ENCODE results near the gene DHRS7B.
A peak's percentile ranks its signal among the peaks of the same experiment; 100 is the strongest.

DHRS7B gene

DNA sequence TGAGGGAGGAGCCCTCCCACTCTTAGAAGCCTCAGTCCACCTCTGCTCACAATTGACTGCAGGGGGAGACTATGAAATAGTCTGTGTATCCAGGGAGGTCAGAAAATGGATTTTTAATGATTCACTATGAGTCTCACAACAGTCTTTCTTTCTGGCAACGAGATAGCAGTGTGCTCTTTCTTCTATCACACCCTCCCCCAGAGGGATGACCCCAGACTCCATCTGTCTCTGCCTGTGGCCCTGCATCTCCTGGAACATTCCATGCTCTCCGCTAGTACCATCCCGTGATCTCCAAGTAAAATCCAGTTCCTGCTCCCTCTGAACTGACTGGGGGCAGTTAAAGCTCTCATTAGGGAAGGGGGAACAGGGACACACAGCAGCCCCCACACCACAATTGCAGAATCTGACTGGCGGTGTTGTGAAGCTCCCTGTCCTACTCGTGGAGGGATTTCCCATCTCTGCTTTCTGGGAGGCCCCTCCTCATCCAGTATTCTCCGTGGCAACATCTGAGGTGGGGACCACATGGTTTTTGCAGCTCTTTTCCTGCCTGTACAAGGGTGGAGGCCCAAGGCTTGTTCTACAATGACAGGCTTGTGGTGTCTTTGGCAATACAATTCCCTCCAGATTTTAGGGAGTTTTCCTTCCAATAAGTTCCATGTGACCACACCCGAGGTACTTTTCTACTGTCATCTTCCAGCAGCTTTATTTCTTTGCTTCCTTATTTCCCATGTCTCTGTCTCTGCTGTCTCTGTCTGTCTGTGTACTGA lies 107.0 kb downstream of the DHRS7B start:
- TF ChIP-seq, protein P1, sequence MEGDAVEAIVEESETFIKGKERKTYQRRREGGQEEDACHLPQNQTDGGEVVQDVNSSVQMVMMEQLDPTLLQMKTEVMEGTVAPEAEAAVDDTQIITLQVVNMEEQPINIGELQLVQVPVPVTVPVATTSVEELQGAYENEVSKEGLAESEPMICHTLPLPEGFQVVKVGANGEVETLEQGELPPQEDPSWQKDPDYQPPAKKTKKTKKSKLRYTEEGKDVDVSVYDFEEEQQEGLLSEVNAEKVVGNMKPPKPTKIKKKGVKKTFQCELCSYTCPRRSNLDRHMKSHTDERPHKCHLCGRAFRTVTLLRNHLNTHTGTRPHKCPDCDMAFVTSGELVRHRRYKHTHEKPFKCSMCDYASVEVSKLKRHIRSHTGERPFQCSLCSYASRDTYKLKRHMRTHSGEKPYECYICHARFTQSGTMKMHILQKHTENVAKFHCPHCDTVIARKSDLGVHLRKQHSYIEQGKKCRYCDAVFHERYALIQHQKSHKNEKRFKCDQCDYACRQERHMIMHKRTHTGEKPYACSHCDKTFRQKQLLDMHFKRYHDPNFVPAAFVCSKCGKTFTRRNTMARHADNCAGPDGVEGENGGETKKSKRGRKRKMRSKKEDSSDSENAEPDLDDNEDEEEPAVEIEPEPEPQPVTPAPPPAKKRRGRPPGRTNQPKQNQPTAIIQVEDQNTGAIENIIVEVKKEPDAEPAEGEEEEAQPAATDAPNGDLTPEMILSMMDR (IDR thresholded peaks at IDR 0.05; ENCODE audit: poor library complexity, severe bottlenecking): no peak
- no peak for DNase-seq (ENCODE audit: low spot score)
- Histone ChIP-seq H3K4me1 (ENCODE audit: insufficient read depth, poor library complexity, severe bottlenecking) (no peaks in the 10 kb centered on the region), H3K27me3 (ENCODE audit: insufficient read depth, poor library complexity, severe bottlenecking) (no peaks in the 10 kb centered on the region), H3K9me3 (ENCODE audit: severe bottlenecking) (no peaks in the 10 kb centered on the region), H3K27ac (ENCODE audit: poor library complexity, severe bottlenecking) (no peak overlapping the region), H3K4me3 (ENCODE audit: severe bottlenecking) (no peak overlapping the region), H3K36me3 (ENCODE audit: low read depth) (no peaks in the 10 kb centered on the region)
- peak; percentile 42; the same call in 1 of the 3 replicates for ATAC-seq (ENCODE audit: low read depth)

GRCh38 chr17:21235921-21236320 lies 109.2 kb downstream of the DHRS7B start:
- ATAC-seq (ENCODE audit: low read depth): no peak
- no peak overlapping the region for H3K27ac ChIP-seq (ENCODE audit: poor library complexity, severe bottlenecking)
- no peaks in the 10 kb centered on the region for H3K36me3 ChIP-seq (ENCODE audit: low read depth)
- no peaks in the 10 kb centered on the region for H3K9me3 ChIP-seq (ENCODE audit: severe bottlenecking)
- DNase-seq (ENCODE audit: low spot score): no peak
- no peak overlapping the region for H3K4me3 ChIP-seq (ENCODE audit: severe bottlenecking)
- no peaks in the 10 kb centered on the region for H3K27me3 ChIP-seq (ENCODE audit: insufficient read depth, poor library complexity, severe bottlenecking)
- H3K4me1 ChIP-seq (ENCODE audit: insufficient read depth, poor library complexity, severe bottlenecking): no peaks in the 10 kb centered on the region
- TF ChIP-seq, protein P1 (IDR thresholded peaks at IDR 0.05; ENCODE audit: poor library complexity, severe bottlenecking): no peak

DNA sequence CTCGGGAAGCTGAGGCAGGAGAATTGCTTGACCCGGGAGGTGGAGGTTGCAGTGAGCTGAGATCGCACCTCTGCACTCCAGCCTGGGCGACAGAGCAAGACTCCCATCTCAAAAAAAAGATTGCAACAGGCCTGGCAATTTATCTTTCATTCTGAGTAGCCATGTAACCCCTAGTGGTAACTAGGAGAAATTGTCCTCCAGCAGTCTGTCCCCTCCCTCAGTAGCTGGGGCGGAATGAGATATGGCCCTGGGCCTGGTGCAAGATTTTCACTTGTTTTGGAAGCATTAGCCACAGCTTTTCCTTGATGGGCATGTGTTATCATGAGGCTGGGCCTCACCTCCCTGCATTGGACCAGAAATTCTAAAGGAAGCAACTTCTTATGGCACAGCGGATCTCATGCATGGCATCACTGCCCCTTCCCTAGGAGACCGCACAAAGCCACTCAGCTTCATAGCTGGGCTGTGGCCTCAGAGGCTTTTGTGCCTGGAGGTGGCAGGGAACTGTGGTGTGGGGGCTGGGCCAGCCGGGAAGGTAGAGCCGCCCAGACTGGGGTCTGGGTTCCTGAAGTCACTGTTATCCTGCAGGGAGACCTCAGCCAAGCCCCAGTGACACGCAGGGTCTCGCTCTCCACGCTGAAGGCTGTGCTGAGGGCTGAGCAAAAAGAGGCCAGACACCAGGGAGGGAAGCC lies 113.1 kb downstream of the DHRS7B start:
- no peak overlapping the region for H3K27ac ChIP-seq (ENCODE audit: poor library complexity, severe bottlenecking)
- no peak overlapping the region for H3K4me3 ChIP-seq (ENCODE audit: severe bottlenecking)
- TF ChIP-seq, protein P1 (IDR thresholded peaks at IDR 0.05; ENCODE audit: poor library complexity, severe bottlenecking): peak; percentile 35
- no peaks in the 10 kb centered on the region for H3K9me3 ChIP-seq (ENCODE audit: severe bottlenecking)
- H3K27me3 ChIP-seq (ENCODE audit: insufficient read depth, poor library complexity, severe bottlenecking): no peaks in the 10 kb centered on the region
- H3K36me3 ChIP-seq (ENCODE audit: low read depth): no peaks in the 10 kb centered on the region
- ATAC-seq (ENCODE audit: low read depth) (peak; percentile 41; the same call in 1 of the 3 replicates), DNase-seq (ENCODE audit: low spot score) (no peak)
- H3K4me1 ChIP-seq (ENCODE audit: insufficient read depth, poor library complexity, severe bottlenecking): no peaks in the 10 kb centered on the region

GRCh38 chr17:21240369-21241055 lies 113.7 kb downstream of the DHRS7B start:
- no peaks in the 10 kb centered on the region for H3K4me1 ChIP-seq (ENCODE audit: insufficient read depth, poor library complexity, severe bottlenecking)
- ATAC-seq (ENCODE audit: low read depth) (no peak), DNase-seq (ENCODE audit: low spot score) (no peak)
- no peaks in the 10 kb centered on the region for H3K36me3 ChIP-seq (ENCODE audit: low read depth)
- no peak overlapping the region for H3K27ac ChIP-seq (ENCODE audit: poor library complexity, severe bottlenecking)
- H3K27me3 ChIP-seq (ENCODE audit: insufficient read depth, poor library complexity, severe bottlenecking): no peaks in the 10 kb centered on the region
- H3K4me3 ChIP-seq (ENCODE audit: severe bottlenecking): no peak overlapping the region
- TF ChIP-seq, protein P1 (IDR thresholded peaks at IDR 0.05; ENCODE audit: poor library complexity, severe bottlenecking): no peak
- no peaks in the 10 kb centered on the region for H3K9me3 ChIP-seq (ENCODE audit: severe bottlenecking)

Measured in RWPE2 (cell line).